Spleen (tissue), 7 donors: Measurements from ENCODE around the gene C9orf78.

Experiments
- POLR2A ChIP-seq, 3 donors: fragments of 450-650 bp; IDR thresholded peaks; one replicate each; pipeline ENCODE4 v1.5.1; 2017; ENCODE audit warnings: antibody characterized with exemption in 3 of 3, mild to moderate bottlenecking in 1 of 3
- TF ChIP-seq, protein P1 (sequence below), 11 experiments: fragments of 200-600 bp in 7 of 11; fragments of 450-650 bp in 4 of 11; sonication (generic) in 4 of 11; IDR thresholded peaks in 8 of 11; conservative IDR thresholded peaks in 3 of 11; 1 replicate in 7 of 11; 2 replicates in 4 of 11; pipeline versions ENCODE4 v1.4.0 to v1.8.0; 2016 to 2021; ENCODE audit warnings: antibody characterized with exemption in 11 of 11, inconsistent platforms in 4 of 11, mild to moderate bottlenecking in 1 of 11
- donor health status: DM: no; HTN: no; CAD: no; lungs with moderate emphysema.
- donor health status: DM: no; HTN: no; CAD: no.
- donor health status: DM: no; HTN: no; CAD: no.

DNA sequence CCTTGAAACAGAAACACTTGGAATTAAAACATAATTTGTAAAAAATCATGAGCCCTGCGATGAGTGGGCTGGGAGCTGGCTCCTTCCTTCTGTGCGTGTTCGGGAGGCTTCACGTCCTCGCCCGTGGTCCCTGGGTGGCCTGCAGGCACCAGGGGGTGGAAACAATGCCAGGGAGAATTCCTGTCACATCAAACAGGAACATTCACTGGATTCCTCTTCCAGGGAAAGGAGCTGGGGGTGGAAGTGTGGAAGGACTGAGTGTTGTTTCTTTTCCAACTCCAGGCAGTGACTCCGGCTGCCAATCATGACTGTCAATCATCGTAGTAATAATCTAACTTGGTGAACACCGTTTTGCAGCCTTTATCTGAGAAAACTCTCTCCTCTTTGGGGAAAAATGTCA, 21.4 kb downstream of the C9orf78 start:
- TF ChIP-seq, protein P1, sequence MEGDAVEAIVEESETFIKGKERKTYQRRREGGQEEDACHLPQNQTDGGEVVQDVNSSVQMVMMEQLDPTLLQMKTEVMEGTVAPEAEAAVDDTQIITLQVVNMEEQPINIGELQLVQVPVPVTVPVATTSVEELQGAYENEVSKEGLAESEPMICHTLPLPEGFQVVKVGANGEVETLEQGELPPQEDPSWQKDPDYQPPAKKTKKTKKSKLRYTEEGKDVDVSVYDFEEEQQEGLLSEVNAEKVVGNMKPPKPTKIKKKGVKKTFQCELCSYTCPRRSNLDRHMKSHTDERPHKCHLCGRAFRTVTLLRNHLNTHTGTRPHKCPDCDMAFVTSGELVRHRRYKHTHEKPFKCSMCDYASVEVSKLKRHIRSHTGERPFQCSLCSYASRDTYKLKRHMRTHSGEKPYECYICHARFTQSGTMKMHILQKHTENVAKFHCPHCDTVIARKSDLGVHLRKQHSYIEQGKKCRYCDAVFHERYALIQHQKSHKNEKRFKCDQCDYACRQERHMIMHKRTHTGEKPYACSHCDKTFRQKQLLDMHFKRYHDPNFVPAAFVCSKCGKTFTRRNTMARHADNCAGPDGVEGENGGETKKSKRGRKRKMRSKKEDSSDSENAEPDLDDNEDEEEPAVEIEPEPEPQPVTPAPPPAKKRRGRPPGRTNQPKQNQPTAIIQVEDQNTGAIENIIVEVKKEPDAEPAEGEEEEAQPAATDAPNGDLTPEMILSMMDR (IDR thresholded peaks at IDR 0.05 in 8 of 11, conservative IDR thresholded peaks at IDR 0.05 in 3 of 11), result no peak
- TF ChIP-seq POLR2A (IDR thresholded peaks at IDR 0.05), result no peak
